ENCODE data around the gene ACOX2.

Gene ACOX2

DNA sequence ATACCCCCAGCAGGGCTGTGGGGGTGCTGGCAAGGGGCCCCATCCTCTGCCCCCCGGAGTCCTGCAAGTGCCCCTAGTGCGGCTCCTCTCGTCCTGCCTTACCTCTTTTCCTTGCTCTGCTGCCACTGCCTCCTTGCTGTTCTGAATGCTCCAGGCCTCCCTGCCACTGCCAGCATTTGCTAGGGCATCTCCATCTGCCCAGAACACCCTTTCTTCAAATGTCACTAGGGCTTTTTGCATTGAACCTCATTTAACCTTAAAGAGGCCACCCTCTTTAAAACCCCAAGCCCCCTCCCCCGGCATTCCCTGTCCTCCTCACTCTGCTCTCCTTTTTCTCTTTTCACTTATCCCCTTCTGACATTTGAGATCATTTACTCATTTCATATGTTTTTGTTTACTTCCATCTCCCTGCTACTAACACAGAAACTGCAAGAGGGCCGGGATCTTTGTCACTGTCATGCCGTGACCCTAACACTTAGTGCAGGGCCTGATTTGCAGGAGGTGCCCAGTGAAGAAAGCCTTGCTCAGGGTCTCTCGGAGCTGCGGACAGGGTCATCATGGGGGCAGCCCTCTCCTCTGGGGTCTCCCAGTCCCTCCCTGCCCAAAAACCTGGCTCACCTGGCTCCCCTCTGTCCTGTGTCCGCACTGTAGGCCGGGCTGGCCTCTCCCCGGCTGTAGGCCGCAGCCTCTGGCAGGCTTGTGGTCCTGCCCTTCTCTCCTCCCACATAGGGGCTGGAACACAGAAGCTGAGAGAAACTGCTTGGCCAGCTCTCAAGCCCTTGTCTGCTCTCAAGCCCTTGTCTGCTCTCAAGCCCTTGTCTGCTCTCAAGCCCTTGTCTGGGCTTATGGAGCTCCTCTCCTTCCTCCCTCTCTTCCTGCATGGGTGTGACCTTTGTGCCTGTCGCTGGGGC, at the start of gene ACOX2:
ACOX2 (minus strand) TSS at position 690 of the 911 bp plus-strand sequence. CDS start 2,084 bp downstream, outside the sequence.
- no peak for DNase-seq (ENCODE audit: low read depth, low spot score)

DNA sequence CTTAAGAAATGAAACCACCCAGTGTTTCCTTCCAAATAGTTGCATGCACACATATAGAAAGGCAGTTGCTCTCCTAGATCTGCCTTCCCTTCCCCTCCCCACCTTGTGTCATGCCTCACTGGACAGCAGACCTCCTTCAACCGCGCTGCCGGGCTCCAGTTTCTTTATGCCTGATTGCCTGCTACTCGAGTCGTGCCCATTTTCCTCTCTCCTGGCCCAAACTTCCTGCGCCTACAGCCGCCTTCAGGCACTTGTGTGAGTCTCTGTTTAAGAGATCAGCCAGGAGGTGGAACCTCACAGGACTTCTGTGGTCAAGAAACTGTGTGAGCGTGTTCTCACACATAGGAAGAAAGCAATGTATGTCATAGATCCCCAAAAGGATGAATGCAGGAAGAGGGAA, 49.0 kb upstream of the ACOX2 start:
- DNase-seq (ENCODE audit: low read depth, low spot score): no peak

DNA sequence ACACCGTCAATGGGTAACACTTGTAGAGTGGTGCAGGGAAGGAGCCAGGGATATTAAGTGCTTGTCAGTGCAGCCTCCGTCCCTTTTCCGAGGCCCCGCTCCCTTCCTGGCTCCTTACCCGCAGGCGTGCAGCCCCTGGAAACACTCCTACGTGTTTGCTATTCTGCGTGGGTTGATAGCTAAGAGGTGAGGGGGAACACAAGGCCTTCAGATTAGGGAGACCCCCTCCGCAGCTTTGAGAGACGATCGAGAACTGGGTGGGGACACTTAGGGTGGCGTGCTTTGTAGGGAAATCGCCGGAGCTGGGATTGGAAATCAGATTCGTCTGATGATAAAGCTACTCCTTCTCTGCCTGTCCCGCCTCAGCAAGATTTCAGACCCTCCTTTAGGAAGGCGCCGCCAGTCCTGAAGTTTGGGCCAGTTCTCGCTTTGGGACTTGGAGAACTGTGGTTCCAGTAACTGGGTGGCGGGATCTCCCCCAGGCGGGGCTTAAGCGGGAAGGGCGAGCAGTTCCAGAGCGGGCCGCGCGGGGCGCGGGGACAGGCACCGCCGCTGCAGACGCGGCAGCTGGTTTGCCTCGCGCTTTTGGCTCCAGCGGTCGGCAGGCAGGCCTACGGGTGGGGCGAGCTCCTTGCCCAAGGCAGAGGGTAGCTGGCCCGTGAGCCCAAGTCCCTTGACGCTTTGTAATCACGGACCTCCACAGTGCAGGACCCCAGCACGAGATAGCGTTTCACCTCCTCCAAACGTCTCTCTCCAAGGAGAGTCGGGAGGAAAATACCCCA, 48.2 kb upstream of the ACOX2 start:
- no peak for DNase-seq (ENCODE audit: low read depth, low spot score)

DNA sequence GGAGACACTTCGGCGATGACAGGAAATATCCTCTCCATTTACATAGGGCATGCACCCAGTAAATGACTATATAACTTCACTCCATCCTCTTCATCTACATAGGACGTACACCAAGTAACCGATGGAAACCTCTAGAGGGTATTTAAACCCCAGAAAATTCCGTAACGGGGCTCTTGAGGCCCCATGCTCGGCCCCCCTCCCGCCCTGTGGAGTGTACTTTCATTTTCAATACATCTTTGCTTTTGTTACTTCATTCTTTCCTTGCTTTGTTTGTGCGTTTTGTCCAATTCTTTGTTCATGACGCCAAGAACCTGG, 47.7 kb upstream of the ACOX2 start:
- DNase-seq (ENCODE audit: low read depth, low spot score): no peak

DNA sequence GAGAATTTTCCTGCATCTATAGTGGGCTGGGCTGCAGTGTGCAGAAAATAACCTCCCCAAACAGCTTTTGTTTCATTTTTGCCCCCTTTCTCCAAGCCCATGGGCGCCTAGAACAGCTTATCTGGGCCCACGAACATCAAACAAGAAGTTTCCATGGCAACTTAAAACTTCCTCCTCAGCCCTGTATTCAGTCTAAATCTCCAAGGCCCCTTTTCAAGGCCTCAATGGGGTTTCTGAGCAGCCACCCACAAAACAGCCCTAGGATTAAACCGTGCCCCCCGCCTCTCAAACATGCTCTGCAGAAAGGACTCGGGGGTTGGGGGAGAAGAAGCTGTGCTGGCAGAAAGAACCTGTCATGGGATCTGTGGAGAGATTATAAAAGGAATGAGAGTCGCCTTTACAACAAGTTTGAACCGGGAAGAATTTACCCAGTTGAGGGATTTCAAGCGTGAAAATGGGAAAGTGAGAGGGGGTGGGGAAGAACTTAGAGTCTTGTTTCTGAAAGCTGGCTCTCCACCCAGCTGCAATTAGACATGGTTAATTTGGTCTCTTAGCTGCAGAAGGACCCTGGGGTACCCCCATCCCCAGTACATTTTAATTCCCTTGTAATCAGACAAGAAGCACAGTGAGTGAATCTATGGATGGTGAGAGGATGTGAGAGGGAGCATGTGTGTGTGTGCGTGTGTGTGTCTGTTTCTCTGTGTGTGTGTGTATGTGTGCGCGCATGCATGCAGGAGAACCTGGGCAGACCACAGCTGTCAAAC, 44.5 kb upstream of the ACOX2 start:
- DNase-seq (ENCODE audit: low read depth, low spot score): no peak

DNA sequence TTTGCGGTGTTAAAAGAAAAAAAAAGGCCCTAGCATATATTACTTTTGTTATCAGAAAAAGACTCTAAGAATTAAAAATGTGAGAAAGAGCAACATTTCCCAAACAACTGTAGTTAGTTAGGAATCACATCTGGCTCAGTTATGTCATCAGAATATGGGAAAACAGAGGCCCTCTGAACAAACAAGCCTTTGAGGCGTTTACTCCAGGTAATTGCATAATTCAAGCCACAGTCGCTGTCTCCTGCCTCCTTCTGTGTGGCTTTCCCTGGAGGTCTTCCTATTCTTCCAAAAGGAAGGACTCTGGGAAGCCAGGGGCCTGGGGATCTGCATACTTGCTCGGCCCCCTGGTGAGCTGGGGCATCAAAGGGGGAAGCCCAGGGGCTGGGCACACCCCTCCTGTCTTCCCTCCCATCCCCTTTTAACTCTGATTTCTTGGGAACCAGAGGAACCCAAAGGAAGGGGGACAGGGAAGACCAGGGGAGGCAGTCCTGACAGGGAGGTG, 43.9 kb upstream of the ACOX2 start:
- no peak for DNase-seq (ENCODE audit: low read depth, low spot score)

DNA sequence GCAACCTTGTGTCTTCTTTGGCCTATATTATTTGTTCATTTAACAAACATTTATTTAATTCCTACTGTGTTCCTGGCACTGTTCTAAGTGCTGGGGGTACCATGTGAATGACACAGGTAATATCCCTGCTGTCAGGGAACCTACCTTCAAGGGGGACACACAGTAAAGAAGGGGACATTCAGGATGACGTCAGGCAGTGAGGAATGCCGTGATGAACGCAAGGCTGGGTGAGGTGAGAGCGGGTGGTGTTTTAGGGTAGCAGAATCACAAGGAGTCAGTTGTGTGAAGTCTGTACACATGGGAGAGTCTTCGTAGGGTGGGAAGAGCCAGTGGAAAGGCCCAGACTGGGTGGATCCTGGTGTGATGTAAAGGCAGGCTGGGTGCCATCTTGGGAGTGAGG, 41.9 kb upstream of the ACOX2 start:
- DNase-seq (ENCODE audit: low read depth, low spot score): no peak

DNA sequence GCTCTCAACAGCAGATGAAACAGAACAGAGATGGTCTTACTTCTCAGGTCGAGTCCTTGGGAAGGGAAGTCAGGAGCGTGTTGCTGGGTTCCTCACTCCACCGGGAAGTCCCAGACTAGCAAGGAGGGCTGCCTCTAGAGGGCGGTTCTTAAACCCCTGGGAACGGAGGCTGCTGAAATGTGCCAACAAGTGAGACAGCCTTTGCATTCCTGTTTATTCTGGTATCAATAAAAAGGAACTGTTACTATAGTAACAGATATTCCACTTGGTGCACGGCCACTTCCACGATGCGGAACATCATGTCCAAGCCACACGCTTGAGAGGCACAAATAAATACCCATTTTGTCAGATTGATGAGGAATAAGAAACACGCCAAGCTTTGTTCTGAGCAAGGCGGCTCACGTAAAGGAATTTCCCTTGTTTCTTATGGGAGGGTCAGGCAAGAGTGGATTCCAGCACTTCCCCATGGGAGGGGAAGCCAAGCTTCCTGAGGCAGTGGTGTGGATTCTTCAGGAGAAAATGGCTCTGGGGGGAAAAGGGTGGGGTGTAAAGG, 40.4 kb upstream of the ACOX2 start, which contains the start of gene FAM107A:
FAM107A (minus strand) TSS at position 123 of the 553 bp plus-strand sequence. CDS start 7,531 bp downstream, outside the sequence.
- no peak for DNase-seq (ENCODE audit: low read depth, low spot score)

DNA sequence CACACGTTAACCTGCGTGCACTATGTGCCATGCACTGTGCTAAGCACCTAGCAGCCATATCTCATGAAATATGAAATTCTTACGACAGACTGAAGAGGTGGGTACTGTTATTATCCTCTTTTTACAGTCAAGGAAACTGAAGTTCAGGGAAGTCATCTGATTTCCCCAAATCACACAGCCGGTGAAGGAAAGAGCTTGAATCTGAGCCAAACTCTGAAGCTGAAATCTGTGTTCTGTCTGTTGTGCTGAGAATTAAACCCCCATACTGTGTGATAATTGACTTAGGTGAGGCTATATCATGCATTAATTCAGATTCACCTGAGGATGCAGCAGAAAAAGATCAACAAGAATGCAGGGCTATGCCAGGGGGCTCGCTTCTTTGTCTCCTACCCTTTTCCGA, 39.7 kb upstream of the ACOX2 start:
- DNase-seq (ENCODE audit: low read depth, low spot score): no peak

DNA sequence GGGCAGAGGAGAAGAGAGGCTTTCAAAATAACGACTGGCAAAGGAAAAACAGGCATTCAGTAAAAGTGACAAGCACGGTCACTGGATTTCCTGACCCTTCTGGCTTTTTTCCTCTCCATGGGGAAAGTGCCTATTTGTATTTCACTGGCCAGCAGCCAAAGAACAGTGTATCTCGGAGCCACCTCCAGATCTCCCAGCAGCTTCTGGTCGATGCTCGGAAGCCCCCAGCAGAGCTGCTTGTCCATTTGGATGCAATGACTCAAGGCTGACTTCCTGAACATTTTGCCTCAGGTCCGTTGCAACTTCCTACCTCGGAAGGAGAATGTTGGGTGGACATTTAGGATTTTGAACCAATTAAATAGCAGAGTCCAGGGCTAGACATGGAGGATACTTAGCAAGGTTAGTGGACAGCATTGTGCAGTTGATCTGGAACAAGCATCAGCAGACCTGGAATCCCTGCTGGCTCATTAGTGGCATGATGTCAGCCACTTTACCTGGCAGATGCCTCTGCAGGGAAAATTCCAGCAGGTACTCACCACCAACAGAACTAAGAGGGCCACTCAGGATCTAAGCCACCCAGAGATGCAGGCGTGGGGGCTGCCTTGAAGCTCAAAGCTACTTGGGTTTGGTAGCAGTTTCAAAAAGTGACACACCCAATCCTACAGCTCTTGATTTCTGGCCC, 39.1 kb upstream of the ACOX2 start:
- no peak for DNase-seq (ENCODE audit: low read depth, low spot score)

DNA sequence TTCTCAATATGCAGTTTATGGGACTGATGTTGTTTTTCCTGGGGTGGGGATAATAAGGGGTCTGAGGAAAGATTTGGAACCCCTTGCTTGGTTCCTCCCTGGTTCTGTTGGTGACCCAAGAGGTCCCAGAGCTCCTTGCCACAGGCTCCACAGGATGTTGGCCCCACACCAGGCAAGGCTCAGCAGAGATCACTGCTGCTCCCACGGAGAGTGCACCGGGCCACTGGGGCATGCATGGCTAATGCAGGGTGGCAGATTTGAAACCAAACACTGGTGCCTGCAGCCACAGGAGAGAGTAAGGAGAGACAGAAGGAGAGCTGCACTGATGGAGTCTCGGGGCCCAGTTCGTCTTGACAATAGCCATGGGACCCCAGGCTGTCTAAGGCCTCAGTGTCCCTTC, 37.7 kb upstream of the ACOX2 start:
- no peak for DNase-seq (ENCODE audit: low read depth, low spot score)

DNA sequence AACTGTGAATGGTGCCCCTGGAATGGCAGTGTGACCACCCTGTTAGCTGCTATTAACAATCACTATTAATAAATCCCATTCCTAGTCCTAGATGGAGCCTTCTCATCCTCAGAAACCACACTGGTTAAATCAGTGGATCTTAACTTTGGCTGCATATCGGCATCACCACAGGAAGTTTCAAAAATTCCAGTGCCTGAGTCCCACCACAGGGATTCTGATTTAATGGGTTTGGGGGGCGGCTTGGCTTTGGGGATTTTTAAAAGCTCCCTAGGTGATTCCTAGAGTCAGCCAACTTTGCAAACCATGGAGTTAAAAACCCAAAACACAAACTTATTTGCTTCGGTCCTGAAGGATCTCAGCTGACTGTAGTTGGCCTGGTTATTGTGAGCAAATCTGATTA, 37.1 kb upstream of the ACOX2 start:
- no peak for DNase-seq (ENCODE audit: low read depth, low spot score)

DNA sequence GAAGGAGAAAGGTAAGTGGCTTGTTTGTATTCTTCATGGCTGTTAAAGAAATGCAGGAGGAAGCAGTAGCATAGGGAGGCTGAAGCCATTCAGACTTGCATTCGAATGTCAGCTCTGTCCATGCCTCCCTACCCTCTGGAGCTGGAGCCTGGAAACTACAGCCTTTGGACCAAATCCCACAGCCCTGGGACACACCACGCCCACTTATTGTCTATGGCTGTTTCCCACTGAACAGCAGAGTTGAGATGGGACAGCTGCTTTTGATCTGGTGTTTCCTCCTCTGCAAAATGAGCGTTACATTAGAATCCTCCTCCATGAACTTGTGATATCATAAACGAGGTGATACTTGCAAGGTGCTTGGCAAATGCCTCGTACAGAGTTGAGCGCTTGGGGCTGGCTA, 36.6 kb upstream of the ACOX2 start:
- DNase-seq (ENCODE audit: low read depth, low spot score): no peak

DNA sequence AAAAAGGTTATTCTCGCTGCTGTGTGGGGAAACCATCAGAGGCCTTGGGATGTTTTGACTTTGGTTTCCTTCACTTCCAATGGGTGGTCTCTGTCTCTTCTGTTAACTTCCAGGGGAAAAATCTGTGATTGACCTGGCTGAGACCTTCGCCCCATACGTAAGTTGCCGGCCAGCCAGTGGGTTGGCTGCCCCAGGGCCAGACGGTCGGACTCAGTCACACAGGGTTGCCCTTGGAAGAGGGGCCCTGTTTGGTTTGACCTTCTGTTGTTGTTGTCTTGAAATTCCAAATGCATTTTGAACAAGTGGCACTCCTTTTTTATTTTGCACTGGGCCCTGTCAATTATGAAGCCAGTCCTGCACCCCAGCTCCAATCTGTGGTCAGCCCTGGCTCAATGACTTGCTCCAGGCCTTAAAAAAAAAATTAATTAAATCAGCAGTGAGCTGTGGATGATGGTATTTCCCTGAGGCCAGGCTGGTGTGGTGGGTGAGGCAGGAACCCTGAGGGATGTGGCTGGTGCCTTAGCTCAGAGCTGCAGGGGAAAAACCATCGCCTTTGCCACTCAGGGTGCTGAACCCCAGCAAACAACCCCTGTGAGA, 35.7 kb upstream of the ACOX2 start:
- DNase-seq (ENCODE audit: low read depth, low spot score): no peak

DNA sequence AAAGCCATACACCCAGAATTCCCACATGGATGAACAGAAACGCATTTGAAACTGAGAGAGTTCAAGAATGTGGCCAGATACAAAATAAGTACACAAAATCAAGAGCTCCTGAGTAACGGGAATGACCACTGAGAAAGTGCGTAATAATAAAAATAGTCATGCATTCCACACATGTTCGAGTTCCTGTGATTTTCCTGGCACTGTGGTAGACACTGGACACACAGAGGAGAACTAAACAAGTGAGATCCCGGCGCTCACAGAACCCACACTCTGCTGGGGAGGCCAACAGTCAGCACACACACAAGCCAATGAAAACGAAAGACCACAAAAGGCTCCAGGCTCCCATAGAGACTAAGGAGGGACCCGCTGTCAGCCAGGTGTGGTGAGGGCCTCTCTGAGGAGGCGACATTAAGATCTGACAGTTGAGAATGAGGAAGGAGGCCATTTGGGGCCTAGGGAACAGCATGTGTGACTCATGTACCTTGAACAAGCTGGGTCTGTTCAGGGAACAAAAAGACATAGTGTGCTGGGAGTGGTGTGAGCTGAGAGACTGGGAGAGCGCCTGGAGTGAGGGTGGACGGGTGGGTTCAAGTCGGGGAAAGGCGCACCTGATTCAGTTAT, 35.1 kb upstream of the ACOX2 start:
- no peak for DNase-seq (ENCODE audit: low read depth, low spot score)

DNA sequence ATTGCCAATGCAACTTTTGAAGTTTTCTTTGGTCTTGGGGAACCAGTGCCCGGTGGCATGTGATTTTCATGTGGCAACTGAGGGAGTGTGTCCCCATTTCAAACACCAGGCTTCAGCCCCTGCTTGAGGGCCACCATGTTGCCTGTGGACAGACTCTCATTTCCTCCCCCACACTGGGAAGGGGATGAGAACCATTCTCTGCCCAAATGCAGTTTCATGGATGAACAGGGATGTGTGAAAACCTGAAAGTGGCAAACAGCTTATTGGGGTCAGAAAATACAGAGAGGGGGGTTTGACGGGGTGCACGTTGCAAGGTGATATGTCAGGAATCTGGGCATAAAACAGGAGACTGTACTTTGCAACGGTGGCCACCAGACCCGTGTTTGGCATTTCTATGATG, 33.9 kb upstream of the ACOX2 start:
- DNase-seq (ENCODE audit: low read depth, low spot score): no peak

DNA sequence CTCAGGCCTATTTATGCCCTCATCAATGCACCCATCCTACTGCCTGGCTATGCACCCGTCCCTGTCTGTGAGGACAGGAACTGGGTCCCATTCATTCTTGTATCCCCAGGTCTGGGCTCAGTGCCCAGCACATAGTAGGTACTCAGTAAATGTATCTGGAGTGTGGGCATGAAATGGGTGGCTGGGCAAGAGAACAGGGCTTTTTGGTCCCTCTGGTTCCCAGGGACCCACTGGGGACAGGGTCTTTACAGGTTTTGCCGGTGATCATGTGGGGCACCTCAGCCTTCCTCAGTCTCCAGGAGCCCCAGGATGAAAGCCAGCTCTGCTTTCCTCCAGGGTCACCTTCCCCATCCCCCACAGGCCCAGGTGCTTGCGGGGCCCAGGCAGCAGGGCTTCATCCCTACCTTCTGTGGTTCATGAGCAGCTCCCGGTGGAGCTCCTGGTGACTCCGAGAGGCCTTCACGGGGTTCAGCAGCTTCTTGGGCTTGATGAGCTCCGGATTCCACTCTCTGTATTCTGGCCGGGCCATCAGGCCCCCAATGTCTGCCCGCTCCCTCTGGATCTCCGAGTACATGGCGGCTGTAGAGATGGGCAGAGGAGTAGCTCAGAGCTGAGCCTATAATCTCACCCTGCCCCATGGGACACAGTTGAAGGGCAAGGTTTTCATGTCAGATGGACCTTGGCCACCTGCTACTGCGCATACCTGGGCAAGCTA, 32.5 kb upstream of the ACOX2 start:
- no peak for DNase-seq (ENCODE audit: low read depth, low spot score)

DNA sequence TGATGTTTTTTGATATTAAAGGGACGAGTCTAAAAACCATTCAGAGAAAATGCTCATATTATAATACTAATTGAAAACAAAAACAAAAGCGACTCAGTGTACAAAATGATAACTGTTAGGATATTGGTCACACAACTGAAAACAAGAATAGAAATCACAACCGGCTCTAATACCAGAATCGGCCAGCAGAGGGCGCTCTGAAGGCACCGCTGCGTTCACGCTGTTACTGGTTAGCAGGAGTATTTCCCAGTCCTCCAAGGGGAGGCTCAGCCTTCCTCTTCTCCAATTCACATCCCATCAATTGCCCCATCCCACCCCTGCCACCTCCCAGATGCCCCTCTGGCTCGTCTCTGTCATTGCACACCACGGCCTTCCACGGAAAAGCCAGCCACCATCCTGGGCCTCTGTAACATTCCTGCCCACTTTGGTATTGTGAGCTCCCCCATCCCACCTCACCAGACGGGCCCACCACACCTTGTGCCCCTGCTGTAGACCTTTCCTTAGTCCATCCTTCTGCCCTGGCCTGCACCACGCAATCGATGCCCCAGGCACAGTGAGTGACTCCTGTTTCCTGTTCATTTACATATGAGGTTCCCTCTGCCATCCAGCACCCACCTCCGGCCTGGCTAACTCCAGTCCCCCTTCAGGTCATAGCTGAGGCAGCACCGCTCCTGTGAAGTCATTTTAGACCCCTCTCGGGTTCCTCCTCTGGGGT, 31.7 kb upstream of the ACOX2 start:
- DNase-seq (ENCODE audit: low read depth, low spot score): no peak

DNA sequence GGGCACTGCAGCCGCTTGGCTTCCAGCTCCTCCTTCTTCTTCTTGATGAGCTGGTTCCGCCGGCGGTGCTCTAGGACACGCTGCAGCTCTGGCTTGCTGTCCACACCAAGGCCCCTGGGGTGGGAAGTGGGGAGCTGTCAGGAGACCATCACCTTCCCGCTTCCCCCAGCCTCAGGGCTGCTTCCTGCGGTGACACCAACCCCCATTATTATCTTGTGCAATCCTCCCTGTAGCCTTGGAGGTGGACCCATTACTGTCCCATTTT, 30.2 kb upstream of the ACOX2 start:
- no peak for DNase-seq (ENCODE audit: low read depth, low spot score)

Data from iPS DF 19.7 (cell line).